ENCODE measurements around the gene MMP11.

Gene MMP11

GRCh38 chr22:23831781-23832180 lies 59.1 kb downstream of the MMP11 start:
- DNase-seq (ENCODE audit: low read depth) = no peak

- no peak for DNase-seq (ENCODE audit: low read depth)
Measured at GRCh38 chr22:23832226-23833016, 59.8 kb downstream of the MMP11 start.

GRCh38 chr22:23833017-23833751 lies 60.5 kb downstream of the MMP11 start:
- DNase-seq (ENCODE audit: low read depth) = no peak

All from iris pigment epithelial cell (primary cell).